Epithelial cell of esophagus (primary cell): ENCODE measurements around the gene PLCL2.

Source experiments
- DNase-seq: peaks from one replicate; pipeline ENCODE4 v3.0.0; 2010; ENCODE audit warnings: low read depth
- H3K4me3 ChIP-seq: 2 replicates; pipeline ENCODE4 v1.5.1; 2011; ENCODE audit warnings: mild to moderate bottlenecking, low read length, control low read depth
- CTCF ChIP-seq: IDR thresholded peaks from 2 replicates; pipeline ENCODE4 v1.5.1; 2011; ENCODE audit warnings: low read depth, mild to moderate bottlenecking, low read length, control low read depth, inconsistent platforms; ENCODE audit not compliant: insufficient read depth; ENCODE audit errors: missing control alignments

PLCL2 gene

GRCh38 chr3:16913264-16913580 is 28.5 kb downstream of the PLCL2 start:
- no peak for TF ChIP-seq CTCF
- H3K4me3 ChIP-seq: no peak overlapping the region
- no peak for DNase-seq

- TF ChIP-seq CTCF: no peak
- DNase-seq: no peak
- H3K4me3 ChIP-seq: no peak overlapping the region
Measured at GRCh38 chr3:16916840-16917239, 32.1 kb downstream of the PLCL2 start.

- H3K4me3 ChIP-seq: no peak overlapping the region
- no peak for TF ChIP-seq CTCF
- peak; percentile 20 for DNase-seq
Measured at GRCh38 chr3:16917256-16917935, 32.6 kb downstream of the PLCL2 start.

- no peak for DNase-seq
- no peak for TF ChIP-seq CTCF
- H3K4me3 ChIP-seq: no peak overlapping the region
Measured at GRCh38 chr3:16917980-16918682, 33.4 kb downstream of the PLCL2 start.

- no peak overlapping the region for H3K4me3 ChIP-seq
- no peak for DNase-seq
- no peak for TF ChIP-seq CTCF
Measured at GRCh38 chr3:16918683-16919025, 33.9 kb downstream of the PLCL2 start.

- no peak overlapping the region for H3K4me3 ChIP-seq
- DNase-seq: no peak
- no peak for TF ChIP-seq CTCF
Measured at GRCh38 chr3:16923112-16923511, 38.4 kb downstream of the PLCL2 start.

GRCh38 chr3:16927485-16927884 is 42.7 kb downstream of the PLCL2 start:
- DNase-seq: no peak
- no peak for TF ChIP-seq CTCF
- no peak overlapping the region for H3K4me3 ChIP-seq
